Fibroblast of mammary gland (primary cell): Measurements from ENCODE around the gene MBP.

Experiments used
- DNase-seq: peaks from one replicate; pipeline ENCODE4 v3.0.0-alpha.2; 2010; ENCODE audit warnings: low read depth
- H3K4me3 ChIP-seq: 2 replicates; pipeline ENCODE4 v1.5.1; 2011; ENCODE audit warnings: low read depth, mild to moderate bottlenecking, low read length, moderate library complexity; ENCODE audit not compliant: control insufficient read depth
- CTCF ChIP-seq: conservative IDR thresholded peaks from 2 replicates; pipeline ENCODE4 v1.5.1; 2011; ENCODE audit warnings: low read depth, low read length, inconsistent platforms; ENCODE audit not compliant: control insufficient read depth, insufficient read depth

MBP gene

DNA sequence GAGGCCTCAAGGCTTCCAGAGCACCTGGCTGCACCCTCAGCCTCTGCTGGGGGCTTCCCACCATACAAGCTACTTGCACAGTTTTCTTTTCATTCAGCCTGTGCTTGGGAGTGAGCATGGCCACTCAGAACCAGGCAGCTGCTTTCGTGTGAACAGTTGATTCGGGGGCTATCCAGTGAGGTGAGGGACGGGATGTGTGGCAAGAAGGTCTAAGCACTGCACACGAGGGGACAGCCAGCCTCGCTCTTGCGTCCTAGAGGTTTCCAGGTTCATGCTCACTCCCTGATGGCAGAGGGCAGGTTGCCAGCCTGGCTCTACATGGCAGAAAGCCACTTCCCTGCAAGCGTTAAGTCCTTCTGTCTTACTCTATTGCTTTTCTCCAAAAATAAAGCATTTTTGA is 146.2 kb downstream of the MBP start:
- H3K4me3 ChIP-seq: no peak overlapping the region
- no peak for DNase-seq
- TF ChIP-seq CTCF: no peak

DNA sequence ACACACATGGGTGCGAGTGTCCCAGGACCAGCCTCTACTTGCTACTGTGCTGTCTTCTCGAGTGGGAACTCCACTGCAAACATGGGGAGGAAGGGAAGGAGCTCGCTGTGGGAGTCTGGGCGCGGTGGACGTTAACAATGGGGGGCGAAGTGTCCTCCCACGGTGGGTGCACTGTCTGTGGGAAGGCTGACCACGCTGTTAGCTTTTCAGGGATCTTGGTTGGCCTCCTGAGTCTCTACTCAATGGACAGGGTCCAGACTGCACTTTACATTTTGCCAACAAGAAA is 146.7 kb downstream of the MBP start:
- no peak for TF ChIP-seq CTCF
- H3K4me3 ChIP-seq: no peak overlapping the region
- no peak for DNase-seq

DNA sequence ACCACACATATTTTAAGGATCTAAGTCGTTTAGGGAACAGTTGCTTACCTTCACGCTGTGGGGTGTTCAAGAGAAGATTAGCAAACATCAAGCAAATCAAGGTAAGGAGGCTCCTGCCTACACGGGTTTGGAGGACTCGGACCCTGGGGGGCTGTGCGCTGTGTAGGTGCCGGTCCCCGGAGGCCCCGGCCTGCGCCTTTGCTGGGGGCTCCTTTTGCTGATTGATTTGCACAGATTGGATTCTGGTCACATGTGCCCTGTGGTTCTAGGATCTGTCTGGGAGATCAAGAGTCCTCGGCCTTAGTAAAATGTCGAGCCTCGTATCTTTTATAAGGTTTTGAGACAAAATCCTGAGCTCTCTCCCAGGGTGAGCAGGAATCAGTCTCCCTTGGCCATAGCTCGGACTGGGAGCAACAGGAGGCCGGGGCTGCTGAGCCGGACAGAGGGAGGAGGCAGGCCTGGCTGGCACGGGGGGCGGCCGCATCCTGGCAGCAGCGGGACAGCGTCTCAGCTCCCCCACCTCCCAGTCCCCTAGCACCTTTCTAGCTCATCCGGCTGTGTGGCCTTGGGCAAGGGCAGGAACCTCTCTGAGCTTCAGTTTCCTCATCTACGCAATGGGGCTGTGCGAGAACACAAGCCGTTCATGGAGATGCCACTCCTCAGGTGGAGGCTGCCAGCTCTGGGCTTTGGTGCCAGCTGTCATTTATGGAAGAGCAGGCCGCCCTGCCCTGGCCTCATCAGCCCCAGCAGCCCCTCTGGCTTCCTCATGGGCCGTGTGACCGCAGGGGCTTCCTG is 147.2 kb downstream of the MBP start:
- TF ChIP-seq CTCF: no peak
- no peak for DNase-seq

DNA sequence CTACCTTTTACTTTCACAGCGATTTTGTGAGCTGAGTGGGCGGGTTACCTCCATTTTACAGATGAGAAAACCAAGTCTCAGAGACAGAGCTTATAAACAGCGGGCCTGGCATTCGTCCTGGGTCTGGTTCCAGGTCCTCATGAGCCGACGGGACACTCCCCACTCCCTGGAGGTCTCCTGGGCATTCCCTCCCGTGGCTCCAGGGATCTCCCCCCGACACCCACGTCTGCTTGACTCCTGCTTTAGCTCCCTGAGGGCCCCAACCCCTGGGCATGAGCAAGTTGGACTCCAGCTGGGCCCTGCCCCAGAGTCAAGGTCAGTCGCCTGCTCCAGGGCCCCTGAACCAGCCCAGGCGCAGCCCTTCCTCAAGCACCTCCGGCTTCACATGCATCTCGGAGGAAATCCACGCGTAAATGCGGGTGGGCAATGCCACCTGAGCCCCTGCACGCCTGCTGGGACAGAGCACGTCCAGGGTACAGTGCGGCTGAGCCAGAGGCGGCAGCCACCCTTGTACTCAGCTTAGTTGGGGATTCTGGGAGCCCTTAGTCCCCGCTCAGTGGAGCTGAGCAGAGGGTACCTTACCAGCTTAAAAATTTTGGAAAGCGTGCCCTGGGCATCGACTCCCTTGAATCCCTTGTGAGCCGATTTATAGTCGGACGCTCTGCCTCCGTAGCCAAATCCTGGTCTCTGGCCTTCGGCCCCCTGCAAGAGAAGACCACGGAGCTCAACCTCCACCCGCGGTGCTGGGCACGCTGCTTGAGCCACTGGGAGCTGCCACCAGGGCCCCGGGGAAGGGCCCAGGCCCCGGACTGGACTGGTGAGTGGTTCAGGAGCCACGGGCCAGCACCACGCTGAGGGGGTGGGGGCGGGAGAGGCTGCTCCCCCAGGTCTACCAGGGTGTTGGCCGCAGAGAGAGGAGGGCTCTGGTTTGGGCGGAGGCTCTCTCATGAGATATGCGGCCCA is 148.1 kb downstream of the MBP start:
- no peak for TF ChIP-seq CTCF
- no peak overlapping the region for H3K4me3 ChIP-seq
- no peak for DNase-seq

More for the DNA sequence above, 147.2 kb downstream of the MBP start:
- no peak overlapping the region for H3K4me3 ChIP-seq

GRCh38 chr18:76983613-76984051 is 149.0 kb downstream of the MBP start:
- H3K4me3 ChIP-seq: no peak overlapping the region
- DNase-seq: no peak
- no peak for TF ChIP-seq CTCF

GRCh38 chr18:76982841-76983583 is 149.6 kb downstream of the MBP start:
- peak; percentile 86 for TF ChIP-seq CTCF
- H3K4me3 ChIP-seq: no peak overlapping the region
- DNase-seq: peak; percentile 68
